GM19043 (cell line): Measurements from ENCODE around the gene TAF10.

Experiments used
- ATAC-seq: cut with Tn5 transposase; IDR thresholded peaks from one replicate; pipeline ENCODE4 v1.9.1; 2021; ENCODE audit warnings: low read depth; ENCODE audit not compliant: unreplicated experiment

The TAF10 gene

GRCh38 chr11:6563121-6563619, 48.8 kb downstream of the TAF10 start:
- no peak for ATAC-seq

- no peak for ATAC-seq
These were observed 50.7 kb downstream of the TAF10 start for GRCh38 chr11:6561288-6561687.
